ENCODE results near the gene HSDL2.
A peak's percentile ranks its signal among the peaks of the same experiment; 100 is the strongest.

HSDL2 gene

DNA sequence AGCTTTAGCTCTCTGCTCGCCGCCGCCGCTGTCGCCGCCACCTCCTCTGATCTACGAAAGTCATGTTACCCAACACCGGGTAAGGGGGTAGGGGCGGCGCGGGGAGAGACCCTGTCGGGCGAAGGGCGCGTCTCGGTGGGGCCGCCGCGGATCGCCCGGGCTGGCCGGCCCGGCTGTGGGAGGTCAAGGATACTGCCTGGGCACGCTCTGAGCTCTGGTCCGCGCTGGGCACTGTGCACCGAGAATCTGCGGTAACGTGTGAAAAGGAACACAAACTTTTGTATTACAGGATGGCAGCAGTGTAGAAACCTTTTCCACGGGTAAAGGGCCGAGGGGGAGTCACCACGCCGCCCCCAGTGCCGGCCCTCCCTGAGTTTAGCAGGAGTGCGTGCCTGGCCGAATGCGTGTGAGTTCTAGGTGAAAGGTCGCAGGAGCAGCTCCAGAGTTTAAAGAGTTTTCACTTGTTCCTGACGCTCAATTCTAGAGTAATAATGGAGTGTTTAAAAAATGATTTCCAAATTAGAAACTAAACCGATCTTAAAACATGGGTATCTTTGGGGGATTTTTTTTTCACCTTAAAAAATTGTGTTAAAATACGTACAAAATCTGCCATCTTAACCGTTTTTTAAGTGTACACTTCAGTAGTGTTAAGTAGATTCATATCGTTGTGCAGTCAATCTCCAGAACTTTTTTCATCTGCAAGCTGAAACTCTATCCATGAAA, at the start of gene HSDL2:
TSS of gene HSDL2 (plus strand) at position 7 of the 723 bp plus-strand sequence. CDS start at position 63, 56 bp downstream.
- H4K20me1 ChIP-seq (ENCODE audit: insufficient read depth, low read length, poor library complexity, severe bottlenecking) = no peaks in the 10 kb centered on the region
- peak within 1 kb of the TSS; percentile 98 for H3K9ac ChIP-seq (ENCODE audit: low read depth, low read length, poor library complexity, severe bottlenecking)
- no peaks in the 10 kb centered on the region for H3K9me2 ChIP-seq (replicated peaks; ENCODE audit: low read depth, low read length)
- peak within 1 kb of the TSS; percentile 82 for H3K4me2 ChIP-seq (ENCODE audit: low read depth, low read length, poor library complexity, severe bottlenecking)
- H3K79me2 ChIP-seq (ENCODE audit: insufficient read depth, low read length) = peaks cover 51% of the 10 kb centered on the region
- no peaks in the 10 kb centered on the region for H3K36me3 ChIP-seq (ENCODE audit: insufficient read depth, low read length)
- H3K4me3 ChIP-seq (ENCODE audit: low read length, poor library complexity, severe bottlenecking) = peak within 1 kb of the TSS; percentile 100
- peaks cover 51% of the 10 kb centered on the region for H3K4me1 ChIP-seq (ENCODE audit: insufficient read depth, low read length, poor library complexity, severe bottlenecking)
- no peaks in the 10 kb centered on the region; the same call in 1 of the 2 replicates for H3F3A ChIP-seq (ENCODE audit: low read depth)
- no peaks in the 10 kb centered on the region for H3K9me3 ChIP-seq (ENCODE audit: insufficient read depth, low read depth, low read length)
- peak within 1 kb of the TSS; percentile 99 for H2AFZ ChIP-seq (ENCODE audit: low read length)
- no peaks in the 10 kb centered on the region for H3K27me3 ChIP-seq (ENCODE audit: insufficient read depth, low read length, poor library complexity, severe bottlenecking)
- no peak for TF ChIP-seq EZH2phosphoT487 (IDR thresholded peaks at IDR 0.05; ENCODE audit: borderline replicate concordance)
- TF ChIP-seq, protein P1, sequence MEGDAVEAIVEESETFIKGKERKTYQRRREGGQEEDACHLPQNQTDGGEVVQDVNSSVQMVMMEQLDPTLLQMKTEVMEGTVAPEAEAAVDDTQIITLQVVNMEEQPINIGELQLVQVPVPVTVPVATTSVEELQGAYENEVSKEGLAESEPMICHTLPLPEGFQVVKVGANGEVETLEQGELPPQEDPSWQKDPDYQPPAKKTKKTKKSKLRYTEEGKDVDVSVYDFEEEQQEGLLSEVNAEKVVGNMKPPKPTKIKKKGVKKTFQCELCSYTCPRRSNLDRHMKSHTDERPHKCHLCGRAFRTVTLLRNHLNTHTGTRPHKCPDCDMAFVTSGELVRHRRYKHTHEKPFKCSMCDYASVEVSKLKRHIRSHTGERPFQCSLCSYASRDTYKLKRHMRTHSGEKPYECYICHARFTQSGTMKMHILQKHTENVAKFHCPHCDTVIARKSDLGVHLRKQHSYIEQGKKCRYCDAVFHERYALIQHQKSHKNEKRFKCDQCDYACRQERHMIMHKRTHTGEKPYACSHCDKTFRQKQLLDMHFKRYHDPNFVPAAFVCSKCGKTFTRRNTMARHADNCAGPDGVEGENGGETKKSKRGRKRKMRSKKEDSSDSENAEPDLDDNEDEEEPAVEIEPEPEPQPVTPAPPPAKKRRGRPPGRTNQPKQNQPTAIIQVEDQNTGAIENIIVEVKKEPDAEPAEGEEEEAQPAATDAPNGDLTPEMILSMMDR (conservative IDR thresholded peaks at IDR 0.05; ENCODE audit: low read length) = no peak

DNA sequence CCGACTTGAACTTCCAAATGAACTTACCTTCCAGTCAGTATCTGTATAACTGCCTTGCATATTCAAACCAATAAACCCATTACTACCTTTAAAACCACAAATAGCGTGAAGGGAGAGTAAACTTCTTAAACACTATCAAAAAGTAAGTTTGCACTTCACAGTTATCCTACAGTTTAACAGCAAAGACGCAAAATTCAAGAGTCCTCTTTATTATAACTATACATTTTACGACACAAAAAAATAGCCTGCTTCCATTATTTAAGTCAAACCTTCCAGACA, 48.3 kb upstream of the HSDL2 start:
- Histone ChIP-seq H3K9me2 (replicated peaks; ENCODE audit: low read depth, low read length) (no peaks in the 10 kb centered on the region), H3K4me2 (ENCODE audit: low read depth, low read length, poor library complexity, severe bottlenecking) (peak overlapping the region; percentile 92), H3K9ac (ENCODE audit: low read depth, low read length, poor library complexity, severe bottlenecking) (peak overlapping the region; percentile 98), H3F3A (ENCODE audit: low read depth) (no peaks in the 10 kb centered on the region), H2AFZ (ENCODE audit: low read length) (no peak overlapping the region), H3K4me3 (ENCODE audit: low read length, poor library complexity, severe bottlenecking) (peak overlapping the region; percentile 81), H3K9me3 (ENCODE audit: insufficient read depth, low read depth, low read length) (no peaks in the 10 kb centered on the region), H3K79me2 (ENCODE audit: insufficient read depth, low read length) (peaks cover 63% of the 10 kb centered on the region), H3K4me1 (ENCODE audit: insufficient read depth, low read length, poor library complexity, severe bottlenecking) (peaks cover 54% of the 10 kb centered on the region), H3K36me3 (ENCODE audit: insufficient read depth, low read length) (no peaks in the 10 kb centered on the region), H4K20me1 (ENCODE audit: insufficient read depth, low read length, poor library complexity, severe bottlenecking) (peaks cover 55% of the 10 kb centered on the region), H3K27me3 (ENCODE audit: insufficient read depth, low read length, poor library complexity, severe bottlenecking) (no peaks in the 10 kb centered on the region)
- TF ChIP-seq, protein P1 (conservative IDR thresholded peaks at IDR 0.05; ENCODE audit: low read length) = no peak
- TF ChIP-seq EZH2phosphoT487 (IDR thresholded peaks at IDR 0.05; ENCODE audit: borderline replicate concordance) = no peak

DNA sequence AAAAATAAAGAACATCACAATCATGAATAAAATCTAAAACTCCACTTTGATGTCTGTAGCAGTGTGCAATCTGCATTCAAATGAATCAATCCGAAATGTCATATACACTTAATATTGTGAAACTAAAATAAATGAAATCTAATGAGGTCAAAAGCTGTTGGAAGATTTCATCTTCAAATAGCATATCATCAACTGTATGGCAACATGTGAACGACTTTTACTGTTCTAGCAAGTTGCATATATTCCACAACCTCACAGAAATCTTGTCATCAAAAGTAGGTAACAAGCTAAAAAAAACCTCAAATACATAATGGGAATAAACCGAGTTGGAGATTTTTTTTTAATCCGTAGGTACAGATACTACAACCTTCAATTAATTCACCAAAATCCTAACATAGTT, 47.7 kb upstream of the HSDL2 start:
- Histone ChIP-seq H3K4me1 (ENCODE audit: insufficient read depth, low read length, poor library complexity, severe bottlenecking) (peaks cover 50% of the 10 kb centered on the region), H3K79me2 (ENCODE audit: insufficient read depth, low read length) (peaks cover 57% of the 10 kb centered on the region), H3K9me3 (ENCODE audit: insufficient read depth, low read depth, low read length) (no peaks in the 10 kb centered on the region), H2AFZ (ENCODE audit: low read length) (peak overlapping the region; percentile 90; the same call in 1 of the 2 replicates), H3K9ac (ENCODE audit: low read depth, low read length, poor library complexity, severe bottlenecking) (peak overlapping the region; percentile 98), H3F3A (ENCODE audit: low read depth) (no peaks in the 10 kb centered on the region), H3K9me2 (replicated peaks; ENCODE audit: low read depth, low read length) (no peaks in the 10 kb centered on the region), H3K27me3 (ENCODE audit: insufficient read depth, low read length, poor library complexity, severe bottlenecking) (no peaks in the 10 kb centered on the region), H3K36me3 (ENCODE audit: insufficient read depth, low read length) (no peaks in the 10 kb centered on the region), H4K20me1 (ENCODE audit: insufficient read depth, low read length, poor library complexity, severe bottlenecking) (peaks cover 49% of the 10 kb centered on the region), H3K4me3 (ENCODE audit: low read length, poor library complexity, severe bottlenecking) (peak overlapping the region; percentile 81), H3K4me2 (ENCODE audit: low read depth, low read length, poor library complexity, severe bottlenecking) (peak overlapping the region; percentile 92)
- no peak for TF ChIP-seq EZH2phosphoT487 (IDR thresholded peaks at IDR 0.05; ENCODE audit: borderline replicate concordance)
- TF ChIP-seq, protein P1 (conservative IDR thresholded peaks at IDR 0.05; ENCODE audit: low read length) = no peak

All from Loucy (cell line).